GM21717 (cell line): ENCODE data around the gene FCHO2.

ENCODE experiments used
- ATAC-seq: cut with Tn5 transposase; IDR thresholded peaks from one replicate; pipeline ENCODE4 v1.9.1; 2021; ENCODE audit warnings: mild to moderate bottlenecking, moderate library complexity; ENCODE audit not compliant: unreplicated experiment

FCHO2 gene

DNA sequence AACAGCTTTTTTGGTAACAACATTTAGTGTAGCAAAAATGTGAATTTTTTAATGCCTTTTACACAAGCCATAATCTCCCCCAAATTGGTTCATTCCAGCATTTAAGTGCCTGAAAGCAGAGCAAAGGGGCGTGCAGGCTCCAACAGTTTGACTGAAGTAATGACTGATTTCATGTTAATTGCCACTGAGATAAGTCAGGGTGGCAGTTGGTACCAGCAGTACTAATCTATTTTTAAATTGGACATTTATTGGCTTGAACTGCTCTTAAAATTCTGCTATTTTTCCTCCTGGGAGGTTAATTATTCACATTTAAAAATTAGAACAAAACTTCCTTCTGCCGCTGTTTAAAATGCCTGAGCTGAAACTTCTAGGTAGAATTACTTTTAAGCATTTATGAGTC, 176.9 kb downstream of the FCHO2 start:
- ATAC-seq, result no peak

DNA sequence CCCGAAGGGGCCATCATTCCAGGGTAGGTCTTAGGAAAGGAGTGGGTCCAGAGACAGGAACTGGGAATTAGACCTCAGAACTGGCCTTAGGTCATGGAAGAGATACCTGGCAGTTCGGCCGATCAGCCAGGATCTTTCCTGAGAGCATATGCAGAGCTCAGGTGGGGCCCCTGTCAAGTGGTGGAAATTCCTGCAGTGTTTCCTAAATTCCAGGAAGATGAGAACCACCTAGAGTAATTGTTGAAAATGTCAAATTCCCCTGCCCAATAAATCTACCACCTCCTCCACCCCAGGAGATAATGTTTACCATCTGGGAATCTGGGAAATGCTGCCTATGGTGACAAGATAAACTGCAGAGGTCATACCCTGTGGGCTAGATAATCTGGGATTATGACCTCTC, 179.2 kb downstream of the FCHO2 start:
- no peak for ATAC-seq

DNA sequence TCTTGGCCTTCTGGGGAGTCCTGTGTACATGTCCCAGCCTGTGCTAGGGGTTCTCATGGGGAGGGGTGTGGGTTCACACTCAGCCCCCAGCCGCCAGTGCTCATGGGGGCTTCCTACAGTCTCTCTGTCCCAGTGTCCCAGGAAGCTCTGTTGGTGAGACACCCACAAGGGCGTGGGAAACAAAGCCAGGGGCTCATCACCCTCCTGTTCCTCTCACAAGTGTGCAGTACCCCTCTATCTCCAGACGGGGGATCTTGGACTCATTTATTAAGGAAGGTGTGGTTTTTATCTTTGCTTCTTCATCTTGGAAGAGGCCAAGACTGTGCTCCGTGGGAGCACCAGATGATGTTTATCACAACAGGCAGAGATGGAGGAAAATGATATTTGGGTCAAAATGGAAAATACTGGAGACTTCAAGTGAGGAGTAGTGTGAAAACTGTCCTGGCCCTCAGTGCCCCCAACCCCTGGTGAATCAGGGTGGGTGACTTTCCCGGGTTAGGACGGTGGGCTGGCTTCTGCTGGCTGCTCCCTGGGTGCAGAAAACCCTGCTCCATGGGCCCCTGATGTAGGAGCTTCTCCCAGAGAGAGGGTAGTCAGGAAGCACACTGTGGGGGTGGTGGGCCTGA, 179.7 kb downstream of the FCHO2 start:
- no peak for ATAC-seq

DNA sequence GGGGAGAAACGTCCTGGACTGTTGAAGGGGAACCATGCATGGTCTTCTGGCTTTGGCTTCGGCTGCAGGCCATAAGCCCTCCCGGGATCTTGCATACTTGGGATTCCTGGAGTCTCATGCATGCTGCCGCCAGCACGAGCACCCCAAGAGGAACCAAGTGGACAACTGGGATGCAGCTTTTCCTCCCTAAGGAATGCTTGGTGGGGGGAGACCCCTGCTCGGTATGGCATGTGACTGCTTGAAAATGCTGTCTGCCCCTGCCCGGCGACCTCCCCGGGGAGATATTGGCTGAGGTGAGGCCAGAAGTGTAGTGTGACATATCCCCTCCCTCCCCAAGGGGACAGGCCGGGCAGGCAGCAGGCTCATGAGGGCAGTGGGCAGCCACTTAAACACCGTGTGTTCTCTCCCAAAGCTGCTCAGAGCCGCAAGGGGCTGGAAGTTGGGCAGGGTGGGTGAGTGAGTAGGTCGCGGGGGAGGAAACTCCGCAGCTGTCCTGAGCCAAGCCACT, 180.3 kb downstream of the FCHO2 start:
- ATAC-seq, result no peak

DNA sequence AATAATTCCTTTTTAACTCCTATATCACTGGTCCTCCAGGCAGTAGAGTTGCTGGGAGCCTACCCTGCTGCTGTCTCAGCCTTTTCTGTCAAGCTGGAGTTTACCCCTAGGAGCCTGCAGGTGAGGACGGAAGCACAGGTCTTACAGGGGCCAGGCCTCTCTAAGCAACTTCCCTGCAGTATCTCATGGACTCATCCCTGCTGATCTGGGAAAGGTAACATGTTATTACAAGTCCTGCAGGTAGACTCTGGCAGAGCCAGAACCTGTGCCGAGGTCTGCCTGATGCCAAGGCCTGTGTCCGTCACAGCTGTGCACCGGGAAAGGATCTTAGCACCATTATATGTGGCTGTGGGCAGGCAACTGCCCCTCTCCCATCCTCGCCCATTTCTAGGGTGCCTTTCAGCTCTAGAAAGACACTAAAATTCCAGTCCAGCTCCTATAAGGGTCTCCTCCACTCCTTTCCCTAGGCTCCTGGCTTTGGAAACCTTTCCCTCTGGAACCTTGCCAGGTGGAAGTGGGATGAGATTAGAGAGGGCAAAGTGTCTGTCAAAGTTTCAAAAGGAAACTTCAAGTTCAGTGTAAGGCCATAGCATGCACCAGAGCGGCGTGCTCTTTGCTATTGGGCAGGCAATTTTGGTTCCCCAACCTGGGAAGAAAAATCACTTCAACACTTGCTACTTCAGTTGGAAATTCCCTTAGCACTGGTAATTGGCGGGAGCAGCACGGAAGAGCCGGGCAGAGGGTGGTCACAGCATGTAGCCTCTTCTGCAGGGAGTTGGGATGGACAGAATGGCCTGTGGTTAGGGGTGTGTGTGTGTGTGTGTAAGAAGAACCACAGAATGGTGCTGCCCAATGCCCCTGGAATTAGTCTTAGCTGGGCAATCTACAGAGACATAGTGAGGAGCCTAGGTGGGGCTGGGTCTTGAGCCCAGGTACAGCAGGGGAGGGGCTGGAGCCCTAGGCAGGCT, 182.0 kb downstream of the FCHO2 start:
- no peak for ATAC-seq

DNA sequence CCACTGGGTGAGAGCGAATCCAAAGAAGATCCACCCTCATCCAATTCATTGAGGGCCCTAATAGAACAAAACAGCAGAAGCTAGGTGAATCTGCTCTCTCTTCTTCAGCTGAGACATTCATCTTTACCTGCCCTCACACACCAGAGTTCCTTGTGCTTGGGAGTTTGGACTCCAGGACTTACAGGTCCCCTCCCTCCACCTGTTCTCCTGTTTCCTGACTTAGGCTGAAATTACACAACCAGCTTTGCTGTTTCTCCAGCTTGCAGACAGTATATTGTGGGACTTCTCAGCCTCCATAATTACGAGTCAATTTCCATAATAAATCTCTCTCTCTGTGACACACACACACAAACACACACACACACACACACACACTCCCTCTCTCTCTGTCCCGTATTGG, 183.6 kb downstream of the FCHO2 start:
- ATAC-seq, result no peak
